ENCODE results near the gene ATP5F1A.
A peak's percentile ranks its signal among the peaks of the same experiment; 100 is the strongest.

The ATP5F1A gene

DNA sequence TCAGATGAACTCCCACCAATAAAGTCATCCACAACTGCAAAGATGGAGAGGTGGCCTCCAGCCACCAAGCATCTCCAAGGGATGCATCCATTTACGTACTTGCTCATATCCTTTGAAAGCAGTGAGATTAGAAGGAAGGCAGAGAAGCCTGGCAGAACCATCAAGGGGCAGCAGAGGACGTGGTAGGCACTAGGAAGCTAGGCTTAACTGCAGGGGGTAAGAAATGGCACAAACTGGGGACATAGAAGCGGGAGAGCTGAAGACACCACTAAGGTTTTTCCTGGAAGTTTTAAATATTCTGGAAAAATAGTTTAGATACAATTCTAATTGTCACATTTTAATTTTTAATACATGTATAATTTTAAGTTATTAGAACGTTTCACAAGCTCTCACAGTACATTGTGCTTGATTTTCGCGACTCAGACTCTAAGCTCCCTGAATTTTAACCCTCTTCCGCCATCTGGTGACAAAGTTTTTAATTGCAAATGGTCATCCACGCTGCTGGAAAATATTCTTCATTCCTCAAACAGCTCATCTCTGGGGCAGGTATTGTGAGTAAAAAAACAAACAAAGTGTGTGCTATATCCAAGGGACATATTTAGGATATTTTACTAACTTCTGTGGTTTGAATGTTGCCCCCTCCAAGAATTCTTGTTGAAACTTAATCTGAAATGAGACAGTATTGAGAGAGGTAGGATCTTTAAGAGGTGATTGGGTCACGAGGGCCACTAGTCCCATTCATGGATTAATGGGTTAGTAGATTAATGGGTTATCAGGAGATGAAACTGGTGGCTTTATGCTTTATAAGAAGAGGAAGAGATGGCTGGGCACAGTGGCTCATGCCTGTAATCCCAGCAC lies 24.4 kb downstream of the ATP5F1A start:
- no peak for DNase-seq (ENCODE audit: low read depth in 2 of 2)

DNA sequence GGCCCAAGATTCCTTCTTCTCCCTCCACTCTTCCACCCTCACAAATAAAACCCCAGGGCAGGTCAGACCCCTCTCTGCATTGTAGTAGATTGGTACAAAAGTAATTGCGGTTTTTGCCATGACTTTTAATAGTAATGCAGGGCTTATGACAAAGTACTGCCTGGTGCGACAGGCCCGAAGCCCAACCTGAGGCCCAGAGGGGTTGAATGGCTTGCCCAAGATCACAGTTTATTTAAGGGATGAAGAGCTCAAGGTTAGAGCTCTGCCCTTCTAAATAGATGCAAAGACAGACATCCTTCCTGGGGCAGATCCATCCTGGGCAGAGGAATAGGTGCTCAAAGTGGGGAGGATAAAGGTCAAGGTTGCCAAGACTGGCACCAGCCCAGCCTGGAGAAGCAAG lies 25.1 kb downstream of the ATP5F1A start:
- no peak for DNase-seq (ENCODE audit: low read depth in 2 of 2)

DNA sequence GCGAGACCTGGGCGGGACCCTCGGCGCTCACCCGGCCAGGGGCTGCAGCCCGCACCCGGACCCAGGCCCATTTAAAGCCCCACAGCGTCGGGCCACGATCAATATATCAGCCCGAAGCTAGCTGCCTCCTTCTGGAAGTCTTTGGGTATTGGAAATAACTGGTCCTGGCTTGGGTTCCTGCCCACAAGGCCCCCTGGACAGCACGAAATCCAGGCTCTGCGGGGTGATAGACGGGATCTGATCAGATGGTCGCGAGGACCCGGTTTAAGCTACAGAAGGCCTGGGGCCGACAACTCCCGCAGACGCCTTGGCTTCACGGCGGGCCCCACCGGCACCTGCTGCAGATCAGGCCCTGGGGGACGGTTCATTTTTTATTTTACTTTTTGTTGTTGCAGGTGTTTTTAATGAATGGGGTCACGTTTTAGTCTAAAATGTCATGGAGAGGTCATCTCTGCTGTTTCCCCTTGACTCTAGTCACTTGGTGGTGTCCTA lies 25.7 kb downstream of the ATP5F1A start:
- no peak for DNase-seq (ENCODE audit: low read depth in 2 of 2)

DNA sequence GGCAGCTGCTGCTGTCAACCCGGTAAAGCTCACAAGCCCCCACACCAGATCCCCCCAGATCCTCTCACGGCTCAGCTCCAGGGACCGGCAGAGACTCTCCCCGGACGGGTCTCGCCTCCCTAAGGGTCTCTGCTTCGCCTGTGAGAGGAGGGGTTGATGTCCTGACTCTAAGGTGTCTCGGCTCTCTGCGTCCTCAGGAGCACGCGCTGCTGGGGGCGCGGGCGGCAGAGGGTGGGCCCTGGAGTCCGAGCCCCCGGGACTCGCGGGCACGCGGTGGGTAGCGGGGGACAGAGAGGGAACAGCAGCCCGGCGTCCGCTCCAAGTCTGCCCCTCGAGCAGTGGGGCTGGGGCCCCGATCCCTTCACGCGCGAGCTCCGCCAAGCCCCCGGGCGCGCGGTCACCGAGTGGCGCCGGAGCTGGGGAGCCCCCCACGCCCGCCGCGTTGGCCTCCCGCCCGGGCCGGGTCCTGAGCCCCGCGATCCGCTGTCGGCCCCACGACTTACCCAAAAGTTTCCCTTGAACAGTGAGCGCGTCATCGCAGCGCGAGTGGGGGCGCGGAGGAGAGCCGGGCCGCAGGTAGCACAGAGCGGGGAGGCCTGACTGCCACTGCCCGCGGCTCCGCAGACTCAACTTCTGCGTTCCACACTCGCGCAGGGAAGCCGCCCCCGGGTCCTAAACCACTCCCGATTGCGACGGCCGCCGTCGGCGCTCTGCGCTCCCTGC lies 26.3 kb downstream of the ATP5F1A start, which contains the start of gene PSTPIP2:
PSTPIP2 (minus strand) TSS at position 608 of the 723 bp plus-strand sequence; CDS start at position 536, 72 bp downstream.
- DNase-seq (ENCODE audit: low read depth in 2 of 2), result peak; percentile 42 to 49

DNA sequence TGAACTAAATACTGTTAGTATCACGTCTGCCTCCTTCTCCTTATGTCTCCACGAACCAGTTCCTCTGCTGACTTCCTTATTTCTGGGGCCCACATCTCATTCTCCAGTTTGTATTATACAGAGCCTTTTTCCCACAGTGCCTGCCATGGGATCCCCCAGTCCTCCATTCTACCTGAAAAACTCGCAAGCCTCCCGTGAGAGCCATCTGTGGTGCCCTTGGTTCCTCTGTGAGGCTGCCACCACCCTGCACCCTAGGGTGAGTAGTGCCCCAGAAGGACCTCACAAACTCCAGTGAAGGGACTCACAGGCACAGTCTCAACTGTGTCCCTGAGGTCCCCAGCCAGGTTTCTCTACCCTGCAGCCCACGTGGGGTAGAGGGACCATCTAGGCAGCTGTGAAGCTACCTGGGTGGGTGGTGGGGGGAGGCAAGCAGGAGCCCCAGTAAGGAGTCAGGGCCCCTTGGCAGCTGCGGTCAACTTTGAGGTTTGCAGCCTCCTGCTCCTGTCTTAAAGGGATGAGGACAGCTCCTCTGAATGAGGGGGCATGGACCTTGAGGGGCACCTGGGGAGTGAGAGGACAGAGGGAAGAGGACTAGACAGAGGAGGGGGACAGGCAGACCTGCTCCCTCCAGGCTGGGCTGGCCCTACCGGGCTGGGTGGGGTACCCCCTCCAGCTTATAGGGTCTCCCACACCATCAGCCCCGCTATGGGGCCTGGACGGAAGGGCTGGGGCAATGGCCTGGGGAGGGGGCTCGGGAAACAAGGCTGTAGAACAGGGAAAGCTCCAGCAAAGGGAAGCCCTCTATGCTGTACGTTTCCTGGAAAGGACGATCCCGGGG lies 27.1 kb downstream of the ATP5F1A start:
- DNase-seq (ENCODE audit: low read depth in 2 of 2), result no peak

DNA sequence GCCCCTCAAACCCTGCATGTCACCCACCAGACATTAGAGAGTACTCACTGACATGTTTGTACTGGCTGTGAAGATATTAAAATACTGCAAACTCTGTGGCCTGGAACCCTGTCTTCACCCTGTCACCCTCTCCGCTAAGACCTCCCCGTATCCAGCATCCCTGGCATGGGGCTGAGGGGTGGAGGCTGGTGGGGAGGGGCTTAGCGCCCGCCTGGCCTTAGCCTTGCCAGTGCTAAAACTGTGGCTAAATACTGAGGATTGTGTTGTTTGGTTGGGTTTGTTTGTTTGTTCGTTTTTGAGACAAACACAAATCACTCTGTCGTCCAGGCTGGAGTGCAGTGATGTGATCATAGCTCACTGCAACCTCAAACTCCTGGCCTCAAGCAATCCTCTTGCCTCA lies 27.9 kb downstream of the ATP5F1A start:
- no peak for DNase-seq (ENCODE audit: low read depth in 2 of 2)

DNA sequence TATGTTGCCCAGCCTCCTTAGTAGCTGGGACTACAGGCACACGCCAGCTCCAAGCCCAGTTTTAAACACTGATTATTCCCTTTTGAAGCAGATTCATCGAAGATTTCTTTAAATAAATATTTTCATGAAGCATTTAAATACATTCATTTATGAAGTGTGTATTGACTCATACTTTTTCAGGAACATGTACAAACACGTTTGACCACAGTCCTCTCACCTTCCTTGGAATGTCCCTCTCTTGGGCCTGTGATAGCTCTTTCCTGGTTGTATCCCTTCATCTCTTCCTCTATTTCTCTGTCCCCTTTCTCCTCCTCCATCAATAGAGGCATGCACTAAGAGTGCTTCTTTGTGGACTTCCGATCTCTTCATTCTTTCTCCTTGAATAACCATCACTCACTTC lies 28.6 kb downstream of the ATP5F1A start:
- no peak for DNase-seq (ENCODE audit: low read depth in 2 of 2)

DNA sequence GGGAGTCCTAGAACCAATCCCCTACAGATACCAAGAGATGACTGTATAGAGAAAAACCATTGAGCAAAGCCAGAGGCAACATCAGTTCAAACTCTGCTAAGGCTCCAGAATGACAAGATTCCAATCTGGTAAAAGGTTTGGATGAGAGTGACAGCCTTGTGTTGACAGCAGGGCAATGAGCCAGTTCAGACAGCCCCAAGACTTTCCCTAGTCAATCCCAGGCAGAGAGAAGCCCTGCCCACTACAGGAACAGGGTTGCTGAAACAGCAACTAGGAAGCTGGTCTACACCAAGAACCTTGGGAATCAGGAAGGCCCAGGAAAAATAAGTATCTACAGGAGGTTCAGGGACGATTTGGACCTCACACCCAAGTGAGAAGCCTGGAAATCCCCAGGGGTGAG lies 29.3 kb downstream of the ATP5F1A start:
- DNase-seq (ENCODE audit: low read depth in 2 of 2), result no peak

DNA sequence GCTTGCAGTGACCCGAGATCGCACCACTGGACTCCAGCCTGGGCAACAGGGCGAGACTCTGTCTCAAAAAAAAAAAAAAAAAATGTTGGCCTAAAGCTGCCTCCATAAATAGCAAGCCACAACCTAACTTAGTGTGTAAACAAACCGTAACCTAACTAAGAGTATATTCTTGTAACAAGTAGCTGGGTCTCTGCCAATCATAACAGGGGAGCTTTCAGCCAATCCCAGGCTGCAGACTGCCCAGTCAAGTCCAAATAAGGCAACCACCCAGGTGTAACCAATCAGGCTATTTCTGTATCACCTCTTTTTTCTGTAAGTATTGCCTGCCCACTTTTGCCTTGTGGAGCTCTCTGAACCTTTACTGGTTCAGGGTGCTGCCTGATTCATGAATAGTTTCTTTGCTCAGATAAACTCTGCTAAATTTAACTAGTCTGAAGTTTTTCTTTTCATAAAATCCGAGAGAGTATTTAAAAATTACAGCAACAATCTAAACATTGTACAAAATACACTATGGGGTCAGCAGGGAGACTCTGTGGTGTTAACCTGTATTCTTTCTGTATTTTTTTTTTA lies 30.6 kb downstream of the ATP5F1A start:
- no peak for DNase-seq (ENCODE audit: low read depth in 2 of 2)

DNA sequence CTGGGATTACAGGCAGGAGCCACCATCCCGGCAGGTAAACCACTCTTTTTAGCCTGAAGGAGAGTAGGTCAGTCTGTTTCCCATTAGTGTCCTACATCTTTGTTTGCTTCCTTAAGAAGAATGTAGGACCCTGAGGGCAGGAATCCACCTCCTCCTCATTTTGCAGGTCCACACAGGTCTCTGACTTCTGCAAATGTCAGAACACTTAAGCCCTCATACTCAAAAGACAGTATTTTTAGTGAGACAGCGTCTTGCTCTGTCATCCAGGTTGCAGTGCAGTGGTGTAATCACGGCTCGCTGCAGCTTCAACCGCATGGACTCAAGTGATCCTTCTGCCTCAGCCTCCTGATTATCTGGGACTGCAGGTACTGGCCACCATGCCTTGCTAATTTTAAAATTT lies 35.3 kb downstream of the ATP5F1A start:
- no peak for DNase-seq (ENCODE audit: low read depth in 2 of 2)

DNA sequence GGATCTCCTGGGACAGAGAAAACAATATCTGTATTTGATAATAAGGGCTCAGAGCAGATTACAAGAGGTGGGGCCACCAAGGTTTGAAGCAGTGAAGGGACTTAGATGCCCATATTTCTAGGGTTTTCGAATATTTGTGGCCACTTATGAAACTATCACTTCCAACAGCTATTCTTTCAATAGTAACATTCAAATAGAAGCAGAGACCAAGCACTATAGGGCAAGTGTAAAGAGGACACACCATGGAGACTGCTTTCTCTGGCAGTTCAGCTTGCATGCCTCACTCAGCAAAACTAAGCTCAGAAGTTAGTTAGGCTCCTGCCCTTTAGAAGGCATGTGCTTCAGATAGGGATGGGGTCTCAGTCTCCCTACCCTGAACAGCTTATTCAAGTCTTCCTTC lies 36.3 kb downstream of the ATP5F1A start:
- DNase-seq (ENCODE audit: low read depth in 2 of 2), result no peak

DNA sequence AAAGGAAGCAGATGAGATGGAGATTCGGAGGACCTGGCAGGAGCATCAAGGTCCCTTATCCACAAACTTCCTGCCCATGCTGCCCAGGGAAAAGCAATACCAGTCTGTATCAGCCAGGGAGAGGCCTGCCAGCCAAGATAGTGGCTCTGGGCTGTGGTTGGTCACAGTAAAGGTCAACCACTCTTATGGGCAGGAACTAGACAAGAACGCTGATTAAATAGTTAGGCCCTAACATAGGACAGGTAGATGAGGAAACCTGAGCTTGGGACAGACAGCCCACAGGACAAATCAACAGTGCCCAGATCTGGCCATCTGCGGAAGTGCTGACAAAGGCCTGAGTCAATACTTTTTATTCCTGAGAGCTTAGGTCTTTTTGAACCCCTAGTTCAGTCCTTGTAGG lies 36.7 kb downstream of the ATP5F1A start:
- no peak for DNase-seq (ENCODE audit: low read depth in 2 of 2)

DNA sequence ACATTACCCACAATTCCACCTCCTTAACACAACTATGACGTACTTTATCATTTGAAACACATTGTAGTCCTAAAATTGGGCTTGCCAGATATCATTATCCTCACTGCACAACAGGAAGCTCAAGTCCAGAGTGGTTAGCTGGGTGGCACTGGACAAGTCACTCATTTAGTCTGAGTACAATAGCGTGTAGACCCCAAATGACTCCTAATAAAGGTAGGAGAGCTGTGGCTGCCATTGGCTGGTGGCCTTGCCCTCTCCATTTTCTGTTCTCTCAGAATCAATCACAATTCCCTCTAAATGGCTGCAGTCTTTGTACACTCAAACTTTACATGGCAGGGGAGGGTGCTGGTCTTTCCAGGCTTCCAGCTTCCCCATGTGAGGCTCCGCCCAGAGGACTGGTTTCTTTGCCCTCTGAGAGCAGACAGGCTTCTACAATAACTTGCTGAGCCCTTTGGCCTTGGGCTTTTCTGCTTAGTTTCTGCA lies 37.7 kb downstream of the ATP5F1A start:
- DNase-seq (ENCODE audit: low read depth in 2 of 2), result no peak

DNA sequence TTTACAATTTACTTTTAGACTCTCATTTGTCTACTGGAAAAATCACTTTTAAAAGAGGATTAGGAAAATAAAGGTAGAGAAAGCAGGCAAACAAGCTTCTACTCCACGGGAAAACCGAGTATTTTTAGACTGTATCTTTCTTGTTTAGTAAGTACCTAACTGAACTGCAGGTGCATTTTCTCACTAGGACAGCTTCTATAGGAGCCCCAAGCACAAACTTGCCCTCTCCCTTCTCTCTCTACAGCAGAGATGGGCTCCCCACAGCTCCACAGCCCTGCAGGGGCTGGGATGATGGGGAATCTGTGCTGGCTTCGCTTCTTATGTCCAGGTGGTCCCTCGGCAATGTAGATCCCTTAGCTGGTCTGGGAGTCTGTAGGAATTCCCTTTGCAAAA lies 42.3 kb downstream of the ATP5F1A start:
- DNase-seq (ENCODE audit: low read depth in 2 of 2), result no peak

DNA sequence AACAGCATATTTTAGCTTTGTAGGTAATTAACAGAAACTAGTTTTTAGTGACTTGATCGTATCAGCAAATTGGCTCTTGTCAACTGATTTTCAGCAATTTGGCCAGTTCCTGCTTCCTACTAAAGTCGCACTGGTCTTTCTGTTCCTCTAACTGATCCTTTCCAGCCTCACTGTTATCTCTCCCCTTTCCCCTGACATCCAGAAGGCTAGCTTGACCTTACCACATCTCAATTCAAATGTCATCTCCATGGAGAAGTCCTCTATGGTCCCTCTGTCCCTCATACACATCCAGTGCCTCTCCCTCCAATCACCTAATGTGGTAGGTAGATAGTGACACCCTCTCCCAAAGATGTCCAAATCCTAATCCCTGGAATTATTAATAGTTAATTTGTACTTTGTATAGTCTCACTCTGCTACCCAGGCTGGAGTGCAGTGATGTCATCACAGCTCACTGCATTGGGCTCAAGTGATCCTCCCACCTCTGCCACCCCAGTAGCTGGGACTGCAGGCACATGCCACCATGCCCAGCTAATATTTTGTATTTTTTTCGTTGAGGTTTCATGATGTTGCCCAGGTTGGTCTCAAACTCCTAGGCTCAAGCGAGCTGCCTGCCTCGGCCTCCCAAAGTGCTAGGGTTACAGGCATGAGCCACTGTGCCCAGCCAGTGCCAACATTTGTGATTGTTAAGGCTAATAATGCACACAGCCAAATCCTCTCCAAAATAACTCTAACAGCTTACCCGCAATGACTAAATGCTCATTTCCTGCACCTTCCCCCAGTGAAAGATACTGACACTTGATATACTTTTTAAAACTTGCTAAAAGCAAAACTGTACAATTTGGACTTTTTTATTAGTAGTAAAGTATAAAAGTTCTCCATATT lies 42.9 kb downstream of the ATP5F1A start:
- DNase-seq (ENCODE audit: low read depth in 2 of 2), result no peak

DNA sequence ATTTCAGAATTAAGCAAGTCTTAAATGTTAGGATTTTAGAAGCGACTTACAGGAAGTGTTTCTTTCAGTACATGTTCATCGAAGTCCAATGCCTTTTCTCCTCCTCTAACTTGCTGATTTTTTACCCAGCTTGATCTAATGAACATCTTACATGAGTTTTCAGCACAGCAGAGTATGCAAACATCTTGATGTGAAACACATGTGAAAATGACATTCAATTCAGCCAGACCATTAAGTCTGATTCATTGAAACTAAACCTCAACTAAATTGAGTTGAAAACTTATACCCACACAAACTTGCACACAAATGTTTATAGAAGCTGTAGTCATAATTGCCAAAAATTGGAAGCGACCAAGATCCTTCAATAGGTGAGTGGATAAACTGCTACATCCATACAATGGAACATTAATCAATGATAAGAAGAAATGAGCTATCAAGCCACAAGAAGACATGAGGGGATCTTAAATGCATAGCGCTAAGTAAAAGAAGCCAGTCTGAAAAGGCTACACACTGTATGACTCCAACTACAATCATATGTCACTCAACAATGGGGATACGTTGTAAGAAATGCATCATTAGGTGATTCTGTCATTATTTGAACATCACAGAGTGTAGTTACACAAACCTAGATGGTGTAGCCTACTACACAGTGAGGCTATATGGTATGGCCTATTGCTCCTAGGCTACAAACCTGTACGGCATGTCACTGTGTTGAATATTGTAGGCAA lies 44.6 kb downstream of the ATP5F1A start:
- DNase-seq (ENCODE audit: low read depth in 2 of 2), result no peak

DNA sequence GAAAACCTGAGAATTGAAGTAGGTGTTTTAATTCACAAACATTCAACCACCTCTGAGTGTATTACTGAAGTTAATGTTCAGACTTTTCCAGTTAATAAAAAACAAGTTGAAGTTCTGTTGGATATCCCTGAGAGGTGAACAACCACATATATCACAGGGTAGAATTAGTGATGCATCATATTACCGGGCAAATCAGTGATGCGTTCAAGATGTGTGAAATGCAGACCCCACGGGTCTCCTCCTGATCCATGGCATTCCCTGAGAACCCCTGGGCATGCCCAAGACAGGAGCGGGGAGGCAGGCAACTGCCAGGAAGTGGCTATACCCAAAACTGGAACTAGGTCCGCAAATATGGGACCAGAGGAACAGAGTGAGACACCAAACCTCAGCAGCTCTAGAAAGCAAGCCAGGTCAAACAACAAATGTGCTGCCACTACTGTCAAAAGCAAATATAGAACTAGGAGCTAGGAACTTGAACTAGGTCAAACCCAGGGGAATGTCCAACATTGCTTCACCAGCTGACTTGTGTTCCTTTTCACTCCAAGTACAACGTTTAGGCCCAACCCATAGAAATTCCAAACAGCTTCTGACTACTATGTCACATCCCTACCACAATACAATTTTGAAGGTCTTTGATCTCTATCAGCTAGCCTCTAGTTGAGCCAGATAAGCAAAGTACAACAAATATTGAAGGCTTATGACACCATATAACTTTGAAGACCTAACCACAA lies 46.2 kb downstream of the ATP5F1A start:
- DNase-seq (ENCODE audit: low read depth in 2 of 2), result no peak

DNA sequence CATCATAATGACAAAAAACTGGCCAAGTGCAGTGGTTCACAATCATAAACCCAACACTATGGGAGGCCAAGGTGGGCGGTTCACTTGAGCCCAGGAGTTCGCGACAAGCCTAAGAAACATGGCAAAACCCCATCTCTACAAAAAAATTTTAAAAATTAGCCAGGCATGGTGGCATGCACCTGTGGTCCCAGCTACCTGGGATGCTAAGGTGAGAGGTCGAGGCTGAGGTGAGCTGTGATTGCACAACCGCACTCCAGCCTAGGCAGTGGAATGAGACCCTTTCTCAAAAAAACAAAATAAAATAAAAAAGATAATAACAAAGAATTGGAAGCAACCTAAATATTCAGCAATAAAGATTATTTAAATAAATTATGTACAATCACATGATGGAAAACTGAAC lies 47.8 kb downstream of the ATP5F1A start:
- DNase-seq (ENCODE audit: low read depth in 2 of 2), result no peak

DNA sequence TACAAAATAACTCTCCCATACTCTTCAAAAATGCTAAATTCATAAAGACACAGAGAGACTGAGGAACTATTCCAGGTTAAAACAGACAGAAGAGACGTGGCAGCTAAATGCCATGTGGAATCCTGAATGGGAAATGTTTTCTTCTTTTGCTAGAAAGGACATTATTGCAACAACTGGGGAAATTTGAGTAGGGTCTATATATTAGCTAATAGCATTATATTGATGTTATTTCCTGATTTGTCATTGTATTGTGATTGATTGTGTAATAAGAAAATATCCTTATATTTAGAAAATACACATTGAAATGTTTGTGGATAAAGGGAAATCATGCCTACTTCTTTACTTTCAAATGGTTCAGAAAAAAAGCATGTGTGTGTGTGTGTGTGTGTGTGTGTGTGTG lies 49.5 kb downstream of the ATP5F1A start:
- no peak for DNase-seq (ENCODE audit: low read depth in 2 of 2)
